Activated CD4-positive, alpha-beta memory T cell treated with anti-CD3 and anti-CD28 coated beads, Interleukin-2, amount 10 ng/mL, durations not matched to agents 7 days and 5 days (primary cell): ENCODE results near the gene ZNRF2. TPM values are rescaled to one million over a fixed set of nuclear protein-coding genes. Genes with fewer than 3 reads are reported as not detected.

ENCODE experiments used
- CTCF ChIA-PET: fragments of 350-600 bp; sonication (Branson Sonifier 250); formaldehyde crosslinking; loops from one replicate; lab custom pipeline; 2021; ENCODE audit warnings: antibody characterized with exemption, inconsistent platforms; lab: Charles Lee
- POLR2A ChIA-PET: fragments of 350-600 bp; sonication (Branson Sonifier 250); formaldehyde crosslinking; loops from one replicate; lab custom pipeline; 2021; ENCODE audit warnings: antibody characterized with exemption; lab: Charles Lee
- DNase-seq: peaks from one replicate; pipeline ENCODE4 v3.0.0-alpha.2; 2020
- H3K27ac Mint-ChIP-seq: one replicate; pipeline ENCODE4 v1.8.0; 2021; ENCODE audit warnings: mild to moderate bottlenecking, mixed read lengths
- H3K27me3 Mint-ChIP-seq: one replicate; pipeline ENCODE4 v1.8.0; 2021; ENCODE audit warnings: mixed read lengths
- H3K36me3 Mint-ChIP-seq: one replicate; pipeline ENCODE4 v1.8.0; 2021; ENCODE audit warnings: low read depth, mixed read lengths
- H3K4me1 Mint-ChIP-seq: one replicate; pipeline ENCODE4 v1.8.0; 2021; ENCODE audit warnings: mixed read lengths
- H3K4me3 Mint-ChIP-seq: one replicate; pipeline ENCODE4 v1.8.0; 2021; ENCODE audit warnings: mild to moderate bottlenecking, mixed read lengths
- H3K9me3 Mint-ChIP-seq: one replicate; pipeline ENCODE4 v1.8.0; 2021; ENCODE audit warnings: mixed read lengths
- total RNA-seq, 2 experiments: library from RNA; stranded (reverse); gene quantifications; one replicate each; pipeline ENCODE4 v1.2.3, GENCODE V29; 2021

ZNRF2 gene
- total RNA-seq, 2 experiments from 2014 or later = 17.9 to 18.5 TPM

DNA sequence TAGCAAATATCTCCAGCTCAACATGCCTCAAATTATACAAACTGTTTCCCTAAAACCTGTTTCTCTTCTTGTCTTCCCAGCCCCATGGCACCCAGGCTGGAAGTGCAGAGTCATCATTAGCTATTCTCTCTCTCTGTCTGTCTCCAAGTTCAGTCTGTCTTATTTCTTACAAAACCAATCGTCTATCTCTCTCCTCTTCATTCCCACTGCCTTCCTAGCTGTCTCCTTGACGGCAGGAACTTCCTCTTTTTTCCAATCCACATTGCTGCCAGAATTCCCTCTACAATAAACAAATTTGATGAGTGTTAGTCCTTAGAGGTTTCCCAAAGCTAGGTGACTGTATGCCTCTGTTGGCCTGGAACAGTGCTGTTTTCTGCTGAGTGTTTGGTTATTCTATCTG is 14.9 kb upstream of the ZNRF2 start:
- peaks cover 4% of the 10 kb centered on the region for H3K27me3 Mint-ChIP-seq
- POLR2A ChIA-PET = no interaction called here
- no peak overlapping the region for H3K4me3 Mint-ChIP-seq
- no peaks in the 10 kb centered on the region for H3K4me1 Mint-ChIP-seq
- no peaks in the 10 kb centered on the region for H3K9me3 Mint-ChIP-seq
- no peaks in the 10 kb centered on the region for H3K36me3 Mint-ChIP-seq
- CTCF ChIA-PET = no interaction called here
- DNase-seq = no peak
- no peak overlapping the region for H3K27ac Mint-ChIP-seq

DNA sequence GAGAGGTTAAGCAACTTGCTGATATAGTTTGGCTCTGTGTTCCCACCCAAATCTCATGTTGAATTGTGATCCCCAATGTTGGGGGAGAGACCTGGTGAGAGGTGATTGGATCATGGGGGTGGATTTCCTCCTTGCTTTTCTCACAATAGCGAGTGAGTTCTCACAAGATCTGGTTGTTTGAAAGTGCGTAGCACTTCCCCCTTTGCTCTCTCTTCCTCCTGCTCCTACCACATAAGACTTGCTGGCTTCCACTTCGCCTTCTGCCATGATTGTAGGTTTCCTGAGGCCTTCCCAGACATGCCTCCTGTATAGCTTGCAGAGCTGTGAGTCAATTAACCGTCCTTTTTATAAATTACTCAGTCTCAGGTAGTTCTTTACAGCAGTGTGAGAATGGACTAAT is 13.5 kb upstream of the ZNRF2 start:
- CTCF ChIA-PET = no interaction called here
- POLR2A ChIA-PET = no interaction called here
- DNase-seq = no peak
- H3K36me3 Mint-ChIP-seq = no peaks in the 10 kb centered on the region
- H3K4me1 Mint-ChIP-seq = no peaks in the 10 kb centered on the region
- no peak overlapping the region for H3K27ac Mint-ChIP-seq
- H3K4me3 Mint-ChIP-seq = no peak overlapping the region
- no peaks in the 10 kb centered on the region for H3K27me3 Mint-ChIP-seq
- no peaks in the 10 kb centered on the region for H3K9me3 Mint-ChIP-seq

DNA sequence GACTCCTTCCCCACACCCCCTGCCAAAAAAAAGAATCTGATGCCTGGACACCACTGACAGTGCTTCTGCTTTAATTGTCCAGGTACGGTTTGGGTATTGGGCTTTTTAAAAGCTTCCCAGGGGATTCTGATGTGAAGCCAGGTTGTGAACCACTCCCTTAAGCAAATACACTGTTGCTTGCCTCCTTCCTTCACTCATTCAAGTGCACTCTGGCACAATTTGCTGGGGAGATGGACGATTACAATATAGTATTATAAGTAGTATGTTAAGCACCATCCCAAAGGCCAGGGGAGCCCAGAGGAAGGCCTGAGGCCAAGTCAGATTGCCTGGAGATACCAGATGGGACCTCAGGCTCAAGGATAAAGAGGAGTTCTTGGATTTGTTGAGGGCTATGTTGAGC is 12.3 kb upstream of the ZNRF2 start:
- ChIA-PET POLR2A (no interaction called here), CTCF (interaction anchor here (1.4 kb wide), 1 partner anchor 292 kb away, joined by 3 read pairs; no protein-coding TSS in a partner anchor)
- DNase-seq = no peak
- Mint-ChIP-seq H3K4me3 (no peak overlapping the region), H3K4me1 (peaks cover 5% of the 10 kb centered on the region), H3K27me3 (no peaks in the 10 kb centered on the region), H3K36me3 (no peaks in the 10 kb centered on the region), H3K27ac (no peak overlapping the region), H3K9me3 (no peaks in the 10 kb centered on the region)

DNA sequence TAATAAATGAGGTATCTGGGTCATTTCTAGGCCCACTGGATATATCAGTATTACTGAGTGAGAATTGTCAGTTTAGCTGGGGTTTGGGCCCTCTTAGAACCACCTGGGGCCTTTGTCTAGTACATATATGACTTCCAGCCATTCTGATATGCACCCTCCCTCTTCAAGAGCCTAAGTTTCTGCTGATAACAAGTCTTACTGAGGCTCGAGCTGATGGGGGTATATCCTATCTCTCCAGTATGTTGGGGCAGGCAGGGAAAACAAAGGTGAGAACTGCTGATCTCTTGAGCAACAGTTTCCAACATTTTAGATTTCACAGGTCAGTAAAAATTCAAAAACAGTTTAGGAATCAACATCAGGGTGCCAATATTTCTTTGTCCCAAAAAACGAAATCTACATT is 10.8 kb upstream of the ZNRF2 start:
- H3K4me3 Mint-ChIP-seq = no peak overlapping the region
- H3K9me3 Mint-ChIP-seq = no peaks in the 10 kb centered on the region
- CTCF ChIA-PET = interaction anchor here (1.0 to 4.8 kb wide), 2 partner anchors 138 to 291 kb away, joined by 3 to 28 read pairs; no protein-coding TSS in a partner anchor
- no peak overlapping the region for H3K27ac Mint-ChIP-seq
- POLR2A ChIA-PET = interaction anchor here (0.7 kb wide), 1 partner anchor 135 kb away, joined by 4 read pairs; no protein-coding TSS in a partner anchor
- DNase-seq = no peak
- no peaks in the 10 kb centered on the region for H3K36me3 Mint-ChIP-seq
- H3K27me3 Mint-ChIP-seq = no peaks in the 10 kb centered on the region
- peaks cover 5% of the 10 kb centered on the region for H3K4me1 Mint-ChIP-seq

DNA sequence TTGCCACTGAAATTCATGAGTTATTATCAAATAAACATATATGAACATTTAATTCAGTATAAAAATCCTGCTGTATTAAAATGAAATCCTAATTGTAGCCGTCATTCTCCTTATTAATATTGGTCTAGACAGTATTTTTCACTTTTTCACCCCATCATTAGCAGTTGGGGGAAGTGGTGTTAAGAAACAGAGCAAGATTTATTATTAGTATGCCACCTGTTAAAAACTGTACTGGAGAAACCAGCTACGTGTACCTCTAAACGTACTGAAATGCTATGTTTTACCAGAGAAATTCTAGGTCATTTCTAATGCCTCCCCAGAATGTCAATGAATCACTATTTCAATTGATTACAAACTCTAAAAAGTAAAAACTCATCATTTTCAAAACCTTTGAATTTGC is 9.8 kb upstream of the ZNRF2 start:
- H3K9me3 Mint-ChIP-seq = no peaks in the 10 kb centered on the region
- H3K36me3 Mint-ChIP-seq = no peaks in the 10 kb centered on the region
- H3K4me1 Mint-ChIP-seq = peaks cover 7% of the 10 kb centered on the region

DNA sequence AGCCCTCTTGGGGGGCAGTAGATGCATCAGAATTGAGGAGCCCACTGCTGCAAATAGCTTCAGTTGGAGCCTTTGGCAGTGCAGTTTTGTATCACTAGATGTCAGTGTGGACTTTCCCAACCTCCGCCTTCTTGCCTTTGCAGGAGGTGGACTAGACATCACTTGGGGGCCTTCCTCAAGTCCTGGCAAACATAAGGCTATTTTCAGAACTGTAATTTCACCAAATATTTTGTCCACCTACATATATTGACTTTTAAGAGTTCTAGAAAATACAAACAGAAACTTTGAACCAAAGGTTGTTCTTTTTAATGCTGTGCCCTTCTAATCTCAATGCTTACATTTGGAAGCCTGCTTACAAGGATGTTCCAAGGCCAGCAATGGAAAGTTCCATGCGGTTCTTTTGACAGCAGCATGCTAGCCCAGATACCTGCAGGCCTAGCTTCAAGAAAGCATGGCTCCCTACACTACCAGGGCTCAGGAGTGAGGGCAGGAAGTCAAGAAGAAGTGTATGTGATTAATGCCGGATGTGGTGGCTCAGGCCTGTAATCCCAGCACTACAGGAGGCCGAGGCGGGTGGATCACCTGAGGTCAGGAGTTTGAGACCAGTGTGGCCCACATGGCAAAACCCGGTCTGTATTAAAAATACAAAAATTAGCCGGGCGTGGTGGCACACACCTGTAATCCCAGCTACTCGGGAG is 8.0 kb upstream of the ZNRF2 start:
- DNase-seq = peak; percentile 57
- ChIA-PET POLR2A (interaction anchor here (0.9 to 2.6 kb wide), 2 partner anchors 72 kb away, joined by 3 to 11 read pairs; no protein-coding TSS in a partner anchor), CTCF (interaction anchor here (0.8 to 4.8 kb wide), 21 partner anchors 46 to 463 kb away, joined by 3 to 37 read pairs (median 4); partner anchors contain the start of gene MTURN)
- no peaks in the 10 kb centered on the region for H3K9me3 Mint-ChIP-seq
- H3K27me3 Mint-ChIP-seq = no peaks in the 10 kb centered on the region
- no peaks in the 10 kb centered on the region for H3K36me3 Mint-ChIP-seq
- peaks cover 7% of the 10 kb centered on the region for H3K4me1 Mint-ChIP-seq
- H3K4me3 Mint-ChIP-seq = no peak overlapping the region
- no peak overlapping the region for H3K27ac Mint-ChIP-seq

More for the DNA sequence above, 9.8 kb upstream of the ZNRF2 start:
- CTCF ChIA-PET = interaction anchor here (1.0 to 4.8 kb wide), 2 partner anchors 137 to 290 kb away, joined by 5 to 28 read pairs; no protein-coding TSS in a partner anchor
- POLR2A ChIA-PET = no interaction called here
- no peak for DNase-seq
- Mint-ChIP-seq H3K27ac (no peak overlapping the region), H3K27me3 (no peaks in the 10 kb centered on the region), H3K4me3 (no peak overlapping the region)

DNA sequence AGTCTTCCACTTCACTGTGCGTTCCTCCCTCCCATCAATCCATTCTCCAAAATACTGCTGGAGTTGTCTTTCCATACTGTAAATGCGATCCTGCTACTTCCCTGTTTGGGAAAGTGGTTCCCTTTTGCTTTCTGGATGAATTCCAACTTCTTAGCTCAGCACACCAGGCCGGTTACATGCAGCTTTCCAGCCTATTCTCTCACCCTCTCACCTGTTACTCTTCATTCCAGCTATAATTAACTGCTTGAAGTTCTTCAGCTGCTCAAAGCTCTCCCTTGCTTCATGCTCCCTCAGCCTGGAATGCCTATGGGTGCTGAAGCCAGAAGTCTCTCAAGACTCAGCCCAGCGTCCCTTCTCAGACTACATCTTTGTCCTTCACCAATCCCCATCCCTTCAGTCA is 6.0 kb upstream of the ZNRF2 start:
- ChIA-PET CTCF (interaction anchor here (1.0 to 1.9 kb wide), 7 partner anchors 42 to 287 kb away, joined by 3 to 10 read pairs (median 3); no protein-coding TSS in a partner anchor), POLR2A (interaction anchor here (0.9 to 2.6 kb wide), 3 partner anchors 44 to 74 kb away, joined by 3 to 11 read pairs (median 3); no protein-coding TSS in a partner anchor)
- no peak for DNase-seq
- Mint-ChIP-seq H3K4me1 (peaks cover 10% of the 10 kb centered on the region), H3K27me3 (no peaks in the 10 kb centered on the region), H3K27ac (no peak overlapping the region), H3K9me3 (no peaks in the 10 kb centered on the region), H3K36me3 (no peaks in the 10 kb centered on the region), H3K4me3 (no peak overlapping the region)

DNA sequence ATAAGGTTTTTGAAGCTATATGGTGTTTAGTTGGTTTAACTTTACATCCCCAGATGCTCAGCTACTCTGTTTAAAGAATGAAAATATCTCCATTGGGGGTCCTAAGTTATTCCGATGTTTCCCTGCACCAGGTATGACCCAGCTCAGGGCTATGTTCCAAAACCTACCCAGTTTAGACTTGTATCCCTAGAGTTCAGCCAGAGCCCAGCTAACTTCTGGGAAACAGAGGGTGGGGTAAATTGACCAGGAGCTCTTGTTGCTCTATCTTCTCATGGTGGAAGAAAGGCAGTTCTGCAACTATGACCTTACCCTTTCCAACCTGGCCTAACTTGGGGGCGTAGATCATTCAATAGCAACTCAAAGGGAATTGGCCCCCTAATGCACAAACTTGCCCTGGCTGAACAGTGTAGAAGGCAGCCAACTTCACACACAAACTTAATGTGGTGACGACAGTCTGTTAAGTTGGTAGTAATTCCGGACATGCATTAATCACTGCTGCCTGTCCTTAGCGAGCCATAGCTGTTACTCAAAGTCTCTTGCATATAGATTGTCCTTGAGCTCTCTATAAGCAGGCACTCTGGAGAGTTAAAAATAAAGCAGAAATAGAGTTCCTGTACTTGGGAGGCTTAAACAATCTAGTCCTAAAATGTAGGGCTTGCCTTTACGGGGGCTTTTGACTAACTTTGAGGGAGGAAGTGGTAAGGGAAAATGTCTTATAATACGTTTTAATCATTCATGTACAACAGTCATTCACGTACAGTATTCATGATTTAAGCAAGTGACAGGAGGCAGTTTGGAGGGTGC is 5.3 kb upstream of the ZNRF2 start:
- DNase-seq = no peak
- peaks cover 15% of the 10 kb centered on the region for H3K4me1 Mint-ChIP-seq
- no peak overlapping the region for H3K4me3 Mint-ChIP-seq
- no peak overlapping the region for H3K27ac Mint-ChIP-seq
- no peaks in the 10 kb centered on the region for H3K27me3 Mint-ChIP-seq
- H3K36me3 Mint-ChIP-seq = no peaks in the 10 kb centered on the region
- POLR2A ChIA-PET = interaction anchor here (0.9 to 2.6 kb wide), 4 partner anchors 43 to 74 kb away, joined by 3 to 11 read pairs (median 3); no protein-coding TSS in a partner anchor
- H3K9me3 Mint-ChIP-seq = no peaks in the 10 kb centered on the region
- CTCF ChIA-PET = interaction anchor here (1.0 to 1.9 kb wide), 8 partner anchors 42 to 287 kb away, joined by 3 to 10 read pairs (median 4); no protein-coding TSS in a partner anchor

DNA sequence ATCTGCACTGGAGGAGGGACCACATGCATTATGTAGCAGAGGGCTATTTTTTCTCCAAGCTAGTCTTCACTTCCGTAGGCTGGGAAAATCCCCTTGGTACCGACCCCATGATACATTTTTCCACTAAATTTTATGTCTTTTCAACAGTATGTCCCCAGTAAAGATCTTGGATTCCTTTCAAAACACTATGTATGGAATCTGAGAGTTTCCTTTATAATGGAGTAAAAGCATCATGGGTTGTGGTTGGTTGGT is 4.8 kb upstream of the ZNRF2 start:
- DNase-seq = no peak
- ChIA-PET CTCF (interaction anchor here (0.7 to 1.3 kb wide), 2 partner anchors 70 to 93 kb away, joined by 3 to 4 read pairs; no protein-coding TSS in a partner anchor), POLR2A (interaction anchor here (0.7 to 0.9 kb wide), 2 partner anchors 34 to 74 kb away, joined by 3 to 4 read pairs; no protein-coding TSS in a partner anchor)
- H3K9me3 Mint-ChIP-seq = no peaks in the 10 kb centered on the region
- H3K4me1 Mint-ChIP-seq = peaks cover 16% of the 10 kb centered on the region
- H3K27ac Mint-ChIP-seq = no peak overlapping the region
- H3K36me3 Mint-ChIP-seq = no peaks in the 10 kb centered on the region
- no peak overlapping the region for H3K4me3 Mint-ChIP-seq
- no peaks in the 10 kb centered on the region for H3K27me3 Mint-ChIP-seq

DNA sequence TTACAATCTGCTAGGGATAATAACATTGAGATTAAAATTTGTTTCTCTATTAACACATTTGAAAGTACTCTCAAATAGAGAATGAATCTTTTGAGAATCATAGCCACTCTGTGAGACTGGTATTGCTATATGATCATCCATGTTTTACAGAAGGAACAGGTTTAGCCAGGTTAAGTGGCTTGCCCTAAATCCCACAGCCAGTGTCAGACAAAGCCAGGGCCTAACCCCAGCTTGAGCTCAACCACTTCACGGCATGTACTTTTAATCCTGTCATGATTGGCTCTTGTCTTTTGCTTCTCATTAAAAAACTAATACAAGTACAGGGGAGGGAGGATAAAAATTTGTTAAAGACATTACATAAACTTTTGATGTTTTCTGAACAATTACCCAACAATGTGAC is 3.8 kb upstream of the ZNRF2 start:
- no peaks in the 10 kb centered on the region for H3K36me3 Mint-ChIP-seq
- H3K4me3 Mint-ChIP-seq = no peak overlapping the region
- no peak overlapping the region for H3K27ac Mint-ChIP-seq
- POLR2A ChIA-PET = no interaction called here
- DNase-seq = no peak
- CTCF ChIA-PET = no interaction called here
- no peaks in the 10 kb centered on the region for H3K9me3 Mint-ChIP-seq
- H3K27me3 Mint-ChIP-seq = no peaks in the 10 kb centered on the region
- H3K4me1 Mint-ChIP-seq = peaks cover 16% of the 10 kb centered on the region

DNA sequence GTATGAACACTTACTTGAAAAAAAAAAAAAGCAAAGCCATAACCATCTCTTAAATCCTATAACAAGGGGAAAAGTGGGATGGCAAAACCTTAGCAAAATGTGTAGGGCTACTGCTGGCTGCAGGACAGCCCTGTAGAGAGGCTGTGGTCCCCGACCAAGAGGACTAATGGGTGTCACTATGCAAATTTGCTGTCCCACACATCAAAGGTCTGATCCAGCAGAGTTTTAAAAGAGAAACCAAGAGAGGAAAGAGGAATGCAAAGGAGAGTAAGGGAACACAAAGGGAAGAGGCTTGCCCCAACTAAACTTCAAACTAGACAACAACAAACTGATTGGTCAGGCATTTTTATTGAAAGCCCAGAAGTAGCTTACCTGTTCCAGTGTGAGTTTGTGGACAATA is 3.1 kb upstream of the ZNRF2 start:
- Mint-ChIP-seq H3K4me3 (no peak overlapping the region), H3K9me3 (no peaks in the 10 kb centered on the region), H3K27ac (no peak overlapping the region), H3K36me3 (peaks cover 6% of the 10 kb centered on the region), H3K27me3 (no peaks in the 10 kb centered on the region), H3K4me1 (peaks cover 19% of the 10 kb centered on the region)
- CTCF ChIA-PET = no interaction called here
- no peak for DNase-seq
- POLR2A ChIA-PET = no interaction called here

DNA sequence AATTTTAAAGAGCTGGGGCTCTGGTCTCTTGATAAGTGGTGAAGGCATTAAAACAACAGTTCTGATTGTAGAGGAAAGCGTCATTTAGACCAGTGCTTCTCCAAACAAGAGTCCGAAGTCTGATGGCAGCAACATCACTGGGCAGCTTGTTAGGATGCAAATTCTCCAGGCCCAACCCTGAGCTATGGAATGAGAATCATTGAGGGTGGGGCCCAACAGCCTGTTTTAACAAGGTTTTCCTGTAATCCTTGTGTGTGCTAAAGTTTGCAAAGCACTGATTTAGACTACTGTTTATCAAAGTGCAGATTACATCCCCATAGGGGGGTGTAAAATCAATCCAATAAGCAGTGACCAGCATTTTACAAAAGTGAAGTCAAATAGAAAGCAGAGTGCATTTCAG is 2.6 kb upstream of the ZNRF2 start:
- ChIA-PET POLR2A (no interaction called here), CTCF (no interaction called here)
- peaks cover 21% of the 10 kb centered on the region for H3K4me1 Mint-ChIP-seq
- no peaks in the 10 kb centered on the region for H3K9me3 Mint-ChIP-seq
- no peaks in the 10 kb centered on the region for H3K27me3 Mint-ChIP-seq
- no peak for DNase-seq
- no peak overlapping the region for H3K4me3 Mint-ChIP-seq
- H3K36me3 Mint-ChIP-seq = peaks cover 11% of the 10 kb centered on the region
- no peak overlapping the region for H3K27ac Mint-ChIP-seq

DNA sequence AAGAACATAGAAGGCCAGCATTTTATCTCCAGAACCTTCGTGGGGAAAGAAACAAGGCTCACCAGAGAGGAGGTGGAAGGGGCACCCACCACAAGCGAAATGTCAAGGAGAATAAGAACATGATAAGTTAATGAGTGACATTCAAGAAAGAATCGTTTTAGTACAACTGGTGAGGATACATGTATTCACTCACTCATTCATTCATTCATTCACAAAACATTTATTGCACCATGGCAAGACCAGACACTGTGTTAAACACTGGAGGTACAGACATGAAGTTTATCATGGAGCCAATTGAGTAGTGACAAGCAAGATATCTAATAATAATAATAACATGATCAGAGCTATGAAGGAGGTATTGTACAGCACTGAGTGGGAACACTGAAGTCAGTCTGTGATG is 1.7 kb upstream of the ZNRF2 start:
- Mint-ChIP-seq H3K36me3 (peaks cover 15% of the 10 kb centered on the region), H3K9me3 (no peaks in the 10 kb centered on the region), H3K27ac (no peak overlapping the region), H3K4me3 (no peak overlapping the region), H3K4me1 (peaks cover 27% of the 10 kb centered on the region), H3K27me3 (no peaks in the 10 kb centered on the region)
- POLR2A ChIA-PET = interaction anchor here (3.8 kb wide), 1 partner anchor 196 kb away, joined by 18 read pairs; the partner anchor contains the start of gene NOD1
- DNase-seq = no peak
- CTCF ChIA-PET = no interaction called here
